GM19455 (cell line): ENCODE data around the gene MED27.

Source experiments
- ATAC-seq: cut with Tn5 transposase; IDR thresholded peaks from one replicate; pipeline ENCODE4 v1.9.1; 2021; ENCODE audit not compliant: unreplicated experiment

The MED27 gene

GRCh38 chr9:132044176-132044875, 35.3 kb downstream of the MED27 start:
- no peak for ATAC-seq

GRCh38 chr9:132043708-132044107, 36.0 kb downstream of the MED27 start:
- ATAC-seq = no peak

GRCh38 chr9:132042324-132042723, 37.3 kb downstream of the MED27 start:
- ATAC-seq = no peak

GRCh38 chr9:132041798-132042197, 37.9 kb downstream of the MED27 start:
- ATAC-seq = no peak

- no peak for ATAC-seq
These were observed 38.9 kb downstream of the MED27 start for GRCh38 chr9:132040808-132041207.

- no peak for ATAC-seq
These were observed 39.4 kb downstream of the MED27 start for GRCh38 chr9:132040246-132040645.

GRCh38 chr9:132039284-132039683, 40.4 kb downstream of the MED27 start:
- ATAC-seq = no peak

- no peak for ATAC-seq
These were observed 42.2 kb downstream of the MED27 start for GRCh38 chr9:132037458-132037857.

GRCh38 chr9:132036521-132036920, 43.1 kb downstream of the MED27 start:
- ATAC-seq = no peak

- ATAC-seq = no peak
These were observed 44.0 kb downstream of the MED27 start for GRCh38 chr9:132035679-132036078.

GRCh38 chr9:132032238-132032950, 47.3 kb downstream of the MED27 start:
- ATAC-seq = no peak

- ATAC-seq = no peak
These were observed 48.0 kb downstream of the MED27 start for GRCh38 chr9:132031467-132032237.

GRCh38 chr9:132030626-132031325, 48.9 kb downstream of the MED27 start:
- no peak for ATAC-seq

- ATAC-seq = no peak
These were observed 51.7 kb downstream of the MED27 start for GRCh38 chr9:132027752-132028663.

- no peak for ATAC-seq
These were observed 52.6 kb downstream of the MED27 start for GRCh38 chr9:132026932-132027585.

GRCh38 chr9:132025766-132026165, 53.9 kb downstream of the MED27 start:
- no peak for ATAC-seq

GRCh38 chr9:132024589-132024988, 55.1 kb downstream of the MED27 start:
- ATAC-seq = no peak

- ATAC-seq = no peak
These were observed 56.1 kb downstream of the MED27 start for GRCh38 chr9:132023419-132024180.
